B cell (primary cell): ENCODE data around the gene RDH13.

Experiments
- CTCF ChIP-seq: fragments of 200-600 bp; IDR thresholded peaks from one replicate; pipeline ENCODE4 v1.8.0; 2022; ENCODE audit warnings: antibody characterized with exemption, mild to moderate bottlenecking
- EZH2 ChIP-seq: IDR thresholded peaks from 2 replicates; pipeline ENCODE4 v1.6.1; 2012; ENCODE audit warnings: borderline replicate concordance, low read depth, mild to moderate bottlenecking, moderate library complexity, low read length; ENCODE audit not compliant: insufficient read depth, poor library complexity, severe bottlenecking

GRCh38 chr19:55013596-55013995 is 49.4 kb downstream of the RDH13 start:
- TF ChIP-seq CTCF = no peak
- TF ChIP-seq EZH2 = no peak
